DOHH2 (cell line): ENCODE data around the gene PDE9A.
"Not testable (repeated sequence)": the region's sequence is repeated elsewhere in the genome, so short reads cannot be mapped to it uniquely, and the experiment has no call there.

Source experiments
- H3F3A ChIP-seq: fragments of 200-600 bp; sonication (generic), shearing (Covaris generic); 2 replicates; pipeline ENCODE4 v1.6.0; 2016; ENCODE audit warnings: antibody characterized with exemption, mild to moderate bottlenecking; ENCODE audit not compliant: control insufficient read depth, insufficient read depth
- H3K27ac ChIP-seq: fragments of 200-600 bp; sonication (generic); 2 replicates; pipeline ENCODE4 v1.5.1; 2014; ENCODE audit warnings: low read depth, mild to moderate bottlenecking, low read length, moderate library complexity
- H3K27me3 ChIP-seq: fragments of 200-600 bp; sonication (generic); 2 replicates; pipeline ENCODE4 v1.6.1; 2014; ENCODE audit warnings: mild to moderate bottlenecking, low read length, mixed read lengths; ENCODE audit not compliant: control insufficient read depth
- H3K36me3 ChIP-seq: fragments of 200-600 bp; sonication (generic); 2 replicates; pipeline ENCODE4 v1.6.1; 2014; ENCODE audit warnings: mild to moderate bottlenecking, low read length, moderate library complexity, mixed read lengths; ENCODE audit not compliant: control insufficient read depth
- H3K4me1 ChIP-seq: fragments of 200-600 bp; sonication (generic); 2 replicates; pipeline ENCODE4 v1.6.1; 2014; ENCODE audit warnings: mild to moderate bottlenecking, low read length, mixed read lengths; ENCODE audit not compliant: control insufficient read depth
- H3K4me2 ChIP-seq: fragments of 200-600 bp; sonication (generic); 2 replicates; pipeline ENCODE4 v1.6.0; 2014; ENCODE audit warnings: mild to moderate bottlenecking, low read length, moderate library complexity
- H3K4me3 ChIP-seq: fragments of 200-600 bp; sonication (generic); 2 replicates; pipeline ENCODE4 v1.5.1; 2014; ENCODE audit warnings: mild to moderate bottlenecking, low read length, mixed read lengths
- H3K79me2 ChIP-seq: fragments of 200-600 bp; sonication (generic); 2 replicates; pipeline ENCODE4 v1.6.1; 2014; ENCODE audit warnings: mild to moderate bottlenecking, low read length, mixed read lengths; ENCODE audit not compliant: control insufficient read depth
- H3K9me2 ChIP-seq: fragments of 200-600 bp; sonication (generic); replicated peaks from 2 replicates; pipeline ENCODE4 v1.6.1; 2014; ENCODE audit warnings: mild to moderate bottlenecking, low read length, mixed read lengths; ENCODE audit not compliant: control insufficient read depth
- H3K9me3 ChIP-seq: fragments of 200-600 bp; sonication (generic); 2 replicates; pipeline ENCODE4 v1.6.1; 2014; ENCODE audit warnings: antibody characterized with exemption, low read length, mixed read lengths; ENCODE audit not compliant: control insufficient read depth, insufficient read depth
- H4K20me1 ChIP-seq: fragments of 200-600 bp; sonication (generic); 2 replicates; pipeline ENCODE4 v1.6.0; 2014; ENCODE audit warnings: low read depth, mild to moderate bottlenecking, antibody characterized with exemption, low read length, moderate library complexity; ENCODE audit not compliant: control insufficient read depth, insufficient read depth
- EZH2phosphoT487 ChIP-seq: fragments of 200-600 bp; sonication (generic); IDR thresholded peaks from 2 replicates; pipeline ENCODE4 v1.6.1; 2017; ENCODE audit warnings: borderline replicate concordance, mild to moderate bottlenecking, antibody characterized with exemption, low read length, moderate library complexity, mixed read lengths
- TF ChIP-seq, protein P1 (sequence below): fragments of 200-600 bp; sonication (generic); IDR thresholded peaks from one replicate; pipeline ENCODE4 v1.5.1; 2014; ENCODE audit warnings: antibody characterized with exemption, mild to moderate bottlenecking, low read depth, low read length; ENCODE audit not compliant: poor library complexity, severe bottlenecking

The PDE9A gene

GRCh38 chr21:42626171-42626570, 27.2 kb upstream of the PDE9A start:
- H3K4me3 ChIP-seq = no peak overlapping the region
- no peaks in the 10 kb centered on the region for H3K9me3 ChIP-seq
- H3K36me3 ChIP-seq = no peaks in the 10 kb centered on the region
- no peaks in the 10 kb centered on the region for H4K20me1 ChIP-seq
- H3K4me1 ChIP-seq = no peaks in the 10 kb centered on the region
- no peak overlapping the region for H3K4me2 ChIP-seq
- no peak overlapping the region for H3K27ac ChIP-seq
- H3K79me2 ChIP-seq = no peaks in the 10 kb centered on the region
- no peaks in the 10 kb centered on the region for H3K9me2 ChIP-seq
- H3K27me3 ChIP-seq = peaks cover 17% of the 10 kb centered on the region; the same call in 1 of the 2 replicates
- H3F3A ChIP-seq = no peaks in the 10 kb centered on the region
- TF ChIP-seq, protein P1, sequence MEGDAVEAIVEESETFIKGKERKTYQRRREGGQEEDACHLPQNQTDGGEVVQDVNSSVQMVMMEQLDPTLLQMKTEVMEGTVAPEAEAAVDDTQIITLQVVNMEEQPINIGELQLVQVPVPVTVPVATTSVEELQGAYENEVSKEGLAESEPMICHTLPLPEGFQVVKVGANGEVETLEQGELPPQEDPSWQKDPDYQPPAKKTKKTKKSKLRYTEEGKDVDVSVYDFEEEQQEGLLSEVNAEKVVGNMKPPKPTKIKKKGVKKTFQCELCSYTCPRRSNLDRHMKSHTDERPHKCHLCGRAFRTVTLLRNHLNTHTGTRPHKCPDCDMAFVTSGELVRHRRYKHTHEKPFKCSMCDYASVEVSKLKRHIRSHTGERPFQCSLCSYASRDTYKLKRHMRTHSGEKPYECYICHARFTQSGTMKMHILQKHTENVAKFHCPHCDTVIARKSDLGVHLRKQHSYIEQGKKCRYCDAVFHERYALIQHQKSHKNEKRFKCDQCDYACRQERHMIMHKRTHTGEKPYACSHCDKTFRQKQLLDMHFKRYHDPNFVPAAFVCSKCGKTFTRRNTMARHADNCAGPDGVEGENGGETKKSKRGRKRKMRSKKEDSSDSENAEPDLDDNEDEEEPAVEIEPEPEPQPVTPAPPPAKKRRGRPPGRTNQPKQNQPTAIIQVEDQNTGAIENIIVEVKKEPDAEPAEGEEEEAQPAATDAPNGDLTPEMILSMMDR = no peak

GRCh38 chr21:42627527-42628289, 25.7 kb upstream of the PDE9A start:
- Histone ChIP-seq H3F3A (no peaks in the 10 kb centered on the region), H4K20me1 (no peaks in the 10 kb centered on the region), H3K4me2 (no peak overlapping the region), H3K9me3 (no peaks in the 10 kb centered on the region), H3K4me1 (no peaks in the 10 kb centered on the region), H3K9me2 (no peaks in the 10 kb centered on the region), H3K27me3 (peaks cover 9% of the 10 kb centered on the region; the same call in 1 of the 2 replicates), H3K27ac (no peak overlapping the region), H3K79me2 (no peaks in the 10 kb centered on the region), H3K36me3 (no peaks in the 10 kb centered on the region), H3K4me3 (no peak overlapping the region)
- no peak for TF ChIP-seq EZH2phosphoT487
- TF ChIP-seq, protein P1 = no peak

- H3K36me3 ChIP-seq, H3K4me1 ChIP-seq, H3K27me3 ChIP-seq, H4K20me1 ChIP-seq, H3K9me3 ChIP-seq, H3K79me2 ChIP-seq, H3K27ac ChIP-seq, H3K4me2 ChIP-seq, H3K9me2 ChIP-seq, H3K4me3 ChIP-seq, H3F3A ChIP-seq: not testable (repeated sequence)
Measured at GRCh38 chr21:42628466-42629061, 24.9 kb upstream of the PDE9A start.

GRCh38 chr21:42629933-42630589, 23.4 kb upstream of the PDE9A start:
- TF ChIP-seq EZH2phosphoT487 = no peak
- TF ChIP-seq, protein P1 = no peak
- Histone ChIP-seq H3K4me1 (no peaks in the 10 kb centered on the region), H3K79me2 (no peaks in the 10 kb centered on the region), H3K9me2 (no peaks in the 10 kb centered on the region), H3K27ac (no peak overlapping the region), H3F3A (no peaks in the 10 kb centered on the region), H3K4me3 (no peak overlapping the region), H3K4me2 (no peak overlapping the region), H4K20me1 (no peaks in the 10 kb centered on the region), H3K36me3 (no peaks in the 10 kb centered on the region), H3K27me3 (peaks cover 6% of the 10 kb centered on the region; the same call in 1 of the 2 replicates), H3K9me3 (no peaks in the 10 kb centered on the region)
